B cell (primary cell): ENCODE data around the gene VKORC1. TPM values are rescaled to one million over a fixed set of nuclear protein-coding genes. Genes with fewer than 3 reads are reported as not detected.

Experiments used
- ATAC-seq: fragments of 200-7000 bp; cut with Tn5 transposase; one replicate; pipeline ENCODE4 v1.10.0; 2021; ENCODE audit warnings: low read depth, mild to moderate bottlenecking, moderate number of reproducible peaks, moderate library complexity
- CTCF ChIA-PET: fragments of 350-600 bp; sonication (Branson Sonifier 250); formaldehyde crosslinking; loops from one replicate; lab custom pipeline; 2021; ENCODE audit warnings: antibody characterized with exemption, inconsistent platforms; lab: Charles Lee
- POLR2A ChIA-PET: fragments of 350-600 bp; sonication (Branson Sonifier 250); formaldehyde crosslinking; loops from one replicate; lab custom pipeline; 2021; ENCODE audit warnings: antibody characterized with exemption; lab: Charles Lee
- DNase-seq: peaks from one replicate; pipeline ENCODE4 v3.0.0; 2013
- H2AFZ ChIP-seq: 2 replicates; pipeline ENCODE4 v1.6.1; 2012; ENCODE audit warnings: mild to moderate bottlenecking, low read depth, low read length; ENCODE audit not compliant: insufficient read depth, poor library complexity, severe bottlenecking
- H3K27ac ChIP-seq, 2 donors: 1 replicate in 1 of 2; 2 replicates in 1 of 2; pipeline ENCODE4 v1.5.1; 2012 to 2013; ENCODE audit warnings: low read length in 2 of 2, mild to moderate bottlenecking in 2 of 2, moderate library complexity in 1 of 2
- H3K27me3 ChIP-seq, 4 experiments: fragments of 200-600 bp in 1 of 4; sonication (generic) in 1 of 4; replicated peaks in 1 of 4; 1 replicate in 2 of 4; 2 replicates in 2 of 4; pipeline versions ENCODE4 v1.6.1 to v1.7.0; 2013 to 2016; ENCODE audit warnings: low read length in 3 of 4, mild to moderate bottlenecking in 2 of 4, mixed read lengths in 1 of 4, moderate library complexity in 1 of 4; ENCODE audit not compliant: insufficient read depth in 4 of 4, control insufficient read depth in 3 of 4; ENCODE audit errors: control extremely low read depth in 1 of 4
- H3K36me3 ChIP-seq, 2 experiments: replicated peaks in 1 of 2; 1 replicate in 1 of 2; 2 replicates in 1 of 2; pipeline versions ENCODE4 v1.6.1 to v1.7.1; 2013; ENCODE audit warnings: low read length in 1 of 2; ENCODE audit not compliant: insufficient read depth in 2 of 2, control insufficient read depth in 1 of 2; ENCODE audit errors: control extremely low read depth in 1 of 2, extremely low read depth in 1 of 2
- H3K4me1 ChIP-seq, 2 donors: fragments of 200-600 bp in 1 of 2; sonication (generic) in 1 of 2; 1 replicate in 1 of 2; 2 replicates in 1 of 2; pipeline versions ENCODE4 v1.5.1 to v1.6.1; 2013 to 2017; ENCODE audit warnings: low read length in 2 of 2; ENCODE audit not compliant: control insufficient read depth in 2 of 2, insufficient read depth in 2 of 2
- H3K4me2 ChIP-seq: replicated peaks from 2 replicates; pipeline ENCODE3; 2012; ENCODE audit warnings: mild to moderate bottlenecking, low read depth, low read length; ENCODE audit not compliant: poor library complexity, severe bottlenecking
- H3K4me3 ChIP-seq, 5 experiments: fragments of 200-600 bp in 1 of 5; sonication (generic) in 1 of 5; 1 replicate in 3 of 5; 2 replicates in 2 of 5; pipeline versions ENCODE4 v1.5.1 to v1.7.0; 2011 to 2016; ENCODE audit warnings: low read length in 4 of 5, mild to moderate bottlenecking in 4 of 5, low read depth in 2 of 5, control low read depth in 1 of 5, moderate library complexity in 1 of 5; ENCODE audit not compliant: insufficient read depth in 1 of 5; ENCODE audit errors: control extremely low read depth in 1 of 5, extremely low read depth in 1 of 5
- H3K79me2 ChIP-seq: fragments of 200-600 bp; sonication (generic); one replicate; pipeline ENCODE4 v1.6.0; 2016; ENCODE audit warnings: low read length; ENCODE audit not compliant: control insufficient read depth, insufficient read depth
- H3K9ac ChIP-seq: fragments of 200-600 bp; sonication (generic); 2 replicates; pipeline ENCODE4 v1.6.1; 2017; ENCODE audit warnings: mild to moderate bottlenecking, low read length, moderate library complexity
- H3K9me3 ChIP-seq, 3 donors: one replicate each; pipeline versions ENCODE4 v1.6.1 to v1.7.1; 2013; ENCODE audit warnings: low read length in 2 of 3; ENCODE audit not compliant: control insufficient read depth in 2 of 3, insufficient read depth in 1 of 3; ENCODE audit errors: control extremely low read depth in 1 of 3
- H4K20me1 ChIP-seq: 2 replicates; pipeline ENCODE4 v1.6.0; 2012; ENCODE audit warnings: mild to moderate bottlenecking, low read length; ENCODE audit not compliant: insufficient read depth, control insufficient read depth, poor library complexity, severe bottlenecking
- H3K27ac Mint-ChIP-seq: one replicate; pipeline ENCODE4 v1.8.0; 2021; ENCODE audit warnings: mixed read lengths
- H3K27me3 Mint-ChIP-seq: one replicate; pipeline ENCODE4 v1.8.0; 2021; ENCODE audit warnings: mixed read lengths
- H3K4me1 Mint-ChIP-seq: one replicate; pipeline ENCODE4 v1.8.0; 2021; ENCODE audit warnings: mixed read lengths
- H3K4me3 Mint-ChIP-seq: one replicate; pipeline ENCODE4 v1.8.0; 2021; ENCODE audit warnings: mixed read lengths
- H3K9me3 Mint-ChIP-seq: one replicate; pipeline ENCODE4 v1.8.0; 2022; ENCODE audit warnings: mixed read lengths; ENCODE audit not compliant: insufficient read depth
- EZH2 ChIP-seq: IDR thresholded peaks from 2 replicates; pipeline ENCODE4 v1.6.1; 2012; ENCODE audit warnings: borderline replicate concordance, low read depth, mild to moderate bottlenecking, moderate library complexity, low read length; ENCODE audit not compliant: insufficient read depth, poor library complexity, severe bottlenecking
- WGBS: methylation state at CpG from one replicate; pipeline ENCODE4 v1.1.5; 2013; ENCODE audit warnings: missing lambda C conversion rate; ENCODE audit not compliant: insufficient coverage; 5-methylcytosine and 5-hydroxymethylcytosine counted together
- intact Hi-C: fragments of 100-400 bp; cut with micrococcal nuclease; formaldehyde crosslinking; loops from one replicate; pipeline ENCODE4 v1.10.0; 2022
- polyA plus RNA-seq: library from polyadenylated mRNA; depleted of rRNA; stranded (reverse); fragments of >200 nt; gene quantifications from 2 replicates; pipeline ENCODE4 v1.2.3, GENCODE V29; 2012
- total RNA-seq, 2 donors: library from RNA; stranded (reverse); fragments of 120-200 nt in 1 of 2; gene quantifications; 1 replicate in 1 of 2; 2 replicates in 1 of 2; pipeline versions ENCODE4 v1.2.3 to v1.2.4, GENCODE V29; 2013 to 2022
- TF ChIP-seq, protein P1 (sequence below): fragments of 200-600 bp; IDR thresholded peaks from one replicate; pipeline ENCODE4 v1.8.0; 2022; ENCODE audit warnings: antibody characterized with exemption, mild to moderate bottlenecking

Gene VKORC1
- total and polyA plus RNA-seq, 2 donors (not counting 1 experiment from before 2014, with no cell fraction given), result 31.8 to 45.7 TPM

- Histone ChIP-seq H3K4me1 (peaks cover 7 to 18% of the 10 kb centered on the region in 2 donors), H3K9me3 (no peaks in the 10 kb centered on the region), H3K79me2 (peaks cover 10% of the 10 kb centered on the region), H3K27me3 (no peaks in the 10 kb centered on the region), H3K4me2 (peak overlapping the region; percentile 100), H3K9ac (peak overlapping the region; percentile 89), H3K27ac (peak overlapping the region in 1 of 2 donors; percentile 72), H2AFZ (peak overlapping the region; percentile 92), H4K20me1 (peaks cover 5% of the 10 kb centered on the region), H3K4me3 (peak overlapping the region; percentile 41 to 82 (median 78)), H3K36me3 (peaks cover 1 to 31% of the 10 kb centered on the region in 2 experiments)
- peak overlapping the region; percentile 86 for H3K4me3 Mint-ChIP-seq
- H3K27ac Mint-ChIP-seq, result peak overlapping the region; percentile 63
- ChIA-PET CTCF (no interaction called here), POLR2A (no interaction called here)
- no peak for TF ChIP-seq EZH2
- TF ChIP-seq, protein P1, sequence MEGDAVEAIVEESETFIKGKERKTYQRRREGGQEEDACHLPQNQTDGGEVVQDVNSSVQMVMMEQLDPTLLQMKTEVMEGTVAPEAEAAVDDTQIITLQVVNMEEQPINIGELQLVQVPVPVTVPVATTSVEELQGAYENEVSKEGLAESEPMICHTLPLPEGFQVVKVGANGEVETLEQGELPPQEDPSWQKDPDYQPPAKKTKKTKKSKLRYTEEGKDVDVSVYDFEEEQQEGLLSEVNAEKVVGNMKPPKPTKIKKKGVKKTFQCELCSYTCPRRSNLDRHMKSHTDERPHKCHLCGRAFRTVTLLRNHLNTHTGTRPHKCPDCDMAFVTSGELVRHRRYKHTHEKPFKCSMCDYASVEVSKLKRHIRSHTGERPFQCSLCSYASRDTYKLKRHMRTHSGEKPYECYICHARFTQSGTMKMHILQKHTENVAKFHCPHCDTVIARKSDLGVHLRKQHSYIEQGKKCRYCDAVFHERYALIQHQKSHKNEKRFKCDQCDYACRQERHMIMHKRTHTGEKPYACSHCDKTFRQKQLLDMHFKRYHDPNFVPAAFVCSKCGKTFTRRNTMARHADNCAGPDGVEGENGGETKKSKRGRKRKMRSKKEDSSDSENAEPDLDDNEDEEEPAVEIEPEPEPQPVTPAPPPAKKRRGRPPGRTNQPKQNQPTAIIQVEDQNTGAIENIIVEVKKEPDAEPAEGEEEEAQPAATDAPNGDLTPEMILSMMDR, result no peak
- DNase-seq, result no peak
- no peak for ATAC-seq
- H3K9me3 Mint-ChIP-seq, result no peaks in the 10 kb centered on the region
- peaks cover 21% of the 10 kb centered on the region for H3K4me1 Mint-ChIP-seq
- intact Hi-C loops, result loop anchor here (2.0 to 10.0 kb wide), 5 partner anchors 14 to 76 kb away; partner anchors contain the start of genes FUS, STX4, VKORC1 and ZNF646
- WGBS, result 68% methylated on average over 25 of the region's 57 CpGs
- no peaks in the 10 kb centered on the region for H3K27me3 Mint-ChIP-seq
These were observed 14.4 kb upstream of the VKORC1 start for GRCh38 chr16:31108794-31109558.
